CD4-positive, CD25-positive, alpha-beta regulatory T cell (primary cell): Measurements from ENCODE around the gene STARD13. TPM values are rescaled to one million over a fixed set of nuclear protein-coding genes. Genes with fewer than 3 reads are reported as not detected.

ENCODE experiments used
- ATAC-seq, 2 donors: fragments of 150-1000 bp; cut with Tn5 transposase; one replicate each; pipeline ENCODE4 v1.10.0; 2021; ENCODE audit warnings: low read depth in 2 of 2, moderate number of reproducible peaks in 2 of 2, moderate library complexity in 1 of 2
- DNase-seq, 3 donors: peaks; one replicate each; pipeline versions ENCODE4 v3.0.0 to v3.0.0-alpha.2; 2012 to 2022; ENCODE audit warnings: mixed read lengths in 1 of 3
- H3K27ac ChIP-seq: one replicate; pipeline ENCODE4 v1.7.0; 2013; ENCODE audit warnings: mild to moderate bottlenecking, low read length; ENCODE audit not compliant: insufficient read depth, poor library complexity, severe bottlenecking
- H3K27me3 ChIP-seq: one replicate; pipeline ENCODE4 v1.7.0; 2013; ENCODE audit warnings: low read length; ENCODE audit not compliant: control insufficient read depth, insufficient read depth
- H3K36me3 ChIP-seq: one replicate; pipeline ENCODE4 v1.7.0; 2013; ENCODE audit warnings: mild to moderate bottlenecking, low read length, moderate library complexity; ENCODE audit not compliant: control insufficient read depth, insufficient read depth
- H3K4me1 ChIP-seq: 2 replicates; pipeline ENCODE4 v1.7.0; 2013; ENCODE audit warnings: mild to moderate bottlenecking, low read length; ENCODE audit not compliant: insufficient read depth, control insufficient read depth, poor library complexity, severe bottlenecking
- H3K4me3 ChIP-seq: one replicate; pipeline ENCODE4 v1.7.0; 2013; ENCODE audit warnings: low read depth, mild to moderate bottlenecking, low read length, moderate library complexity
- H3K9me3 ChIP-seq, 2 experiments: 1 replicate in 1 of 2; 2 replicates in 1 of 2; pipeline ENCODE4 v1.7.0; 2013; ENCODE audit warnings: low read length in 2 of 2, mild to moderate bottlenecking in 1 of 2, moderate library complexity in 1 of 2; ENCODE audit not compliant: control insufficient read depth in 2 of 2
- H3K27ac Mint-ChIP-seq, 3 donors: one replicate each; pipeline ENCODE4 v1.8.0; 2020 to 2022; ENCODE audit warnings: mild to moderate bottlenecking in 3 of 3, mixed read lengths in 3 of 3, moderate library complexity in 2 of 3
- H3K27me3 Mint-ChIP-seq: one replicate; pipeline ENCODE4 v1.8.0; 2022; ENCODE audit warnings: mild to moderate bottlenecking, mixed read lengths
- H3K36me3 Mint-ChIP-seq: one replicate; pipeline ENCODE4 v1.8.0; 2020; ENCODE audit warnings: mixed read lengths
- H3K4me1 Mint-ChIP-seq, 4 donors: one replicate each; pipeline ENCODE4 v1.8.0; 2020 to 2022; ENCODE audit warnings: mixed read lengths in 4 of 4, mild to moderate bottlenecking in 1 of 4
- H3K4me3 Mint-ChIP-seq, 4 donors: one replicate each; pipeline ENCODE4 v1.8.0; 2020 to 2022; ENCODE audit warnings: mild to moderate bottlenecking in 4 of 4, mixed read lengths in 4 of 4, moderate library complexity in 3 of 4
- H3K9me3 Mint-ChIP-seq, 7 donors: one replicate each; pipeline ENCODE4 v1.8.0; 2020 to 2022; ENCODE audit warnings: mixed read lengths in 7 of 7, mild to moderate bottlenecking in 3 of 7, moderate library complexity in 2 of 7
- polyA plus RNA-seq, 4 donors: library from polyadenylated mRNA; unstranded; fragments of 300-500 nt; fragmentation: Illumina TruSeq; gene quantifications; one replicate each; pipeline ENCODE4 v1.2.3, GENCODE V29; 2021
- total RNA-seq: library from RNA; stranded (reverse); gene quantifications from one replicate; pipeline ENCODE4 v1.2.3, GENCODE V29; 2022

The STARD13 gene
- total and polyA plus RNA-seq, 5 donors from 2014 or later, result not detected

GRCh38 chr13:33323801-33324510 is 38.4 kb upstream of the STARD13 start:
- Histone ChIP-seq H3K4me1 (no peaks in the 10 kb centered on the region), H3K9me3 (no peaks in the 10 kb centered on the region), H3K27ac (no peak overlapping the region), H3K4me3 (no peak overlapping the region), H3K36me3 (no peaks in the 10 kb centered on the region), H3K27me3 (no peaks in the 10 kb centered on the region)
- H3K27me3 Mint-ChIP-seq, result no peaks in the 10 kb centered on the region
- H3K36me3 Mint-ChIP-seq, result no peaks in the 10 kb centered on the region
- H3K4me3 Mint-ChIP-seq, result no peak overlapping the region
- H3K4me1 Mint-ChIP-seq, result no peaks in the 10 kb centered on the region
- ATAC-seq (no peak), DNase-seq (no peak)
- no peak overlapping the region for H3K27ac Mint-ChIP-seq
- H3K9me3 Mint-ChIP-seq, result no peaks in the 10 kb centered on the region

GRCh38 chr13:33322965-33323668 is 37.6 kb upstream of the STARD13 start:
- H3K36me3 ChIP-seq, result no peaks in the 10 kb centered on the region
- H3K9me3 ChIP-seq, result no peaks in the 10 kb centered on the region
- Mint-ChIP-seq H3K27ac (no peak overlapping the region), H3K4me1 (no peaks in the 10 kb centered on the region), H3K9me3 (no peaks in the 10 kb centered on the region), H3K36me3 (no peaks in the 10 kb centered on the region), H3K27me3 (no peaks in the 10 kb centered on the region), H3K4me3 (no peak overlapping the region)
- no peaks in the 10 kb centered on the region for H3K27me3 ChIP-seq
- ATAC-seq, result no peak
- H3K4me3 ChIP-seq, result no peak overlapping the region
- DNase-seq, result no peak
- no peaks in the 10 kb centered on the region for H3K4me1 ChIP-seq
- no peak overlapping the region for H3K27ac ChIP-seq

GRCh38 chr13:33322543-33322809 is 36.9 kb upstream of the STARD13 start:
- DNase-seq (no peak), ATAC-seq (no peak)
- no peaks in the 10 kb centered on the region for H3K36me3 Mint-ChIP-seq
- Histone ChIP-seq H3K27ac (no peak overlapping the region), H3K4me1 (no peaks in the 10 kb centered on the region), H3K36me3 (no peaks in the 10 kb centered on the region), H3K27me3 (no peaks in the 10 kb centered on the region), H3K9me3 (no peaks in the 10 kb centered on the region), H3K4me3 (no peak overlapping the region)
- no peaks in the 10 kb centered on the region for H3K4me1 Mint-ChIP-seq
- H3K27me3 Mint-ChIP-seq, result no peaks in the 10 kb centered on the region
- H3K4me3 Mint-ChIP-seq, result no peak overlapping the region
- no peaks in the 10 kb centered on the region for H3K9me3 Mint-ChIP-seq
- no peak overlapping the region for H3K27ac Mint-ChIP-seq

GRCh38 chr13:33321686-33322542 is 36.4 kb upstream of the STARD13 start:
- DNase-seq (no peak), ATAC-seq (no peak)
- Histone ChIP-seq H3K4me1 (no peaks in the 10 kb centered on the region), H3K27ac (no peak overlapping the region), H3K9me3 (no peaks in the 10 kb centered on the region), H3K27me3 (no peaks in the 10 kb centered on the region), H3K36me3 (no peaks in the 10 kb centered on the region), H3K4me3 (no peak overlapping the region)
- no peaks in the 10 kb centered on the region for H3K27me3 Mint-ChIP-seq
- H3K4me1 Mint-ChIP-seq, result no peaks in the 10 kb centered on the region
- H3K9me3 Mint-ChIP-seq, result peaks cover 0 to 4% (median 0%) of the 10 kb centered on the region in 7 donors
- H3K4me3 Mint-ChIP-seq, result no peak overlapping the region
- H3K27ac Mint-ChIP-seq, result no peak overlapping the region
- H3K36me3 Mint-ChIP-seq, result no peaks in the 10 kb centered on the region

GRCh38 chr13:33319859-33320258 is 34.3 kb upstream of the STARD13 start:
- ATAC-seq (no peak), DNase-seq (no peak)
- no peak overlapping the region for H3K4me3 ChIP-seq
- Mint-ChIP-seq H3K9me3 (peaks cover 0 to 4% (median 0%) of the 10 kb centered on the region in 7 donors), H3K4me1 (no peaks in the 10 kb centered on the region), H3K4me3 (no peak overlapping the region), H3K27me3 (no peaks in the 10 kb centered on the region), H3K27ac (no peak overlapping the region), H3K36me3 (no peaks in the 10 kb centered on the region)
- no peaks in the 10 kb centered on the region for H3K36me3 ChIP-seq
- H3K27me3 ChIP-seq, result no peaks in the 10 kb centered on the region
- H3K9me3 ChIP-seq, result no peaks in the 10 kb centered on the region
- no peaks in the 10 kb centered on the region for H3K4me1 ChIP-seq
- no peak overlapping the region for H3K27ac ChIP-seq

- DNase-seq (no peak), ATAC-seq (no peak)
- Mint-ChIP-seq H3K4me1 (no peaks in the 10 kb centered on the region), H3K27ac (no peak overlapping the region), H3K36me3 (no peaks in the 10 kb centered on the region), H3K9me3 (peaks cover 0 to 4% (median 0%) of the 10 kb centered on the region in 7 donors), H3K27me3 (no peaks in the 10 kb centered on the region), H3K4me3 (no peak overlapping the region)
- no peaks in the 10 kb centered on the region for H3K4me1 ChIP-seq
- H3K27me3 ChIP-seq, result no peaks in the 10 kb centered on the region
- H3K36me3 ChIP-seq, result no peaks in the 10 kb centered on the region
- H3K9me3 ChIP-seq, result no peaks in the 10 kb centered on the region
- H3K27ac ChIP-seq, result no peak overlapping the region
- H3K4me3 ChIP-seq, result no peak overlapping the region
Observed at GRCh38 chr13:33318744-33319143, 33.2 kb upstream of the STARD13 start.

- Mint-ChIP-seq H3K36me3 (no peaks in the 10 kb centered on the region), H3K4me1 (no peaks in the 10 kb centered on the region), H3K27ac (no peak overlapping the region), H3K9me3 (peaks cover 0 to 4% (median 0%) of the 10 kb centered on the region in 7 donors), H3K4me3 (no peak overlapping the region), H3K27me3 (no peaks in the 10 kb centered on the region)
- ATAC-seq (no peak), DNase-seq (no peak)
- Histone ChIP-seq H3K27me3 (no peaks in the 10 kb centered on the region), H3K4me3 (no peak overlapping the region), H3K27ac (no peak overlapping the region), H3K36me3 (no peaks in the 10 kb centered on the region), H3K9me3 (no peaks in the 10 kb centered on the region), H3K4me1 (no peaks in the 10 kb centered on the region)
Observed at GRCh38 chr13:33318037-33318436, 32.5 kb upstream of the STARD13 start.
